PC-3 (cell line): ENCODE results near the gene SLC30A7.

Experiments used
- EZH2 ChIP-seq: fragments of 300-600 bp; sonication (generic); IDR thresholded peaks from one replicate; pipeline ENCODE4 v1.6.1; 2017; ENCODE audit warnings: antibody characterized with exemption, mild to moderate bottlenecking, low read length; ENCODE audit not compliant: unreplicated experiment
- EZH2phosphoT487 ChIP-seq: fragments of 300-600 bp; sonication (generic); IDR thresholded peaks from 2 replicates; pipeline ENCODE4 v1.6.1; 2018; ENCODE audit warnings: mild to moderate bottlenecking, antibody characterized with exemption, low read length, borderline replicate concordance
- TF ChIP-seq, protein P1 (sequence below): fragments of 300-600 bp; sonication (generic); conservative IDR thresholded peaks from 2 replicates; pipeline ENCODE4 v1.5.1; 2017; ENCODE audit warnings: antibody characterized with exemption, low read depth, mild to moderate bottlenecking, low read length

DNA sequence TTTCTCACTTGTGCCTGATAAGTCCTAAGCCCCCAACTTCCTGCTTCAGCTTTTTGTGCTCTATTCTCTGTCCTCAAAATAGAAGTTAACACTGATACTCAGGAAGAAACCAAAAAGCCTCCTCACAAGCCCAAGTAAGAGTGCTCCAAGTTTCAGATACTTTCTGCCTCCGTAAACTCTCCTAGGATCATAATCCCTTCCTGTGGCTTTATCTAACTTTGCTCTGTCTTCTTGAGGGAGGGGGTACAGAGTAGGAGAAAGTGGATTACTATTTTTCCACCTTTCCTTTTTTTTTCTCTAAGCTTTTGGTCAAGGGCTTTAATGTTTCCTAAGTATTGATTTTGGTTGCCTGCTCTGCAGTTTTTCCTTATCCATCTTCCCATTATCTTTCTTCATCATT lies 75.1 kb downstream of the SLC30A7 start:
- TF ChIP-seq, protein P1, sequence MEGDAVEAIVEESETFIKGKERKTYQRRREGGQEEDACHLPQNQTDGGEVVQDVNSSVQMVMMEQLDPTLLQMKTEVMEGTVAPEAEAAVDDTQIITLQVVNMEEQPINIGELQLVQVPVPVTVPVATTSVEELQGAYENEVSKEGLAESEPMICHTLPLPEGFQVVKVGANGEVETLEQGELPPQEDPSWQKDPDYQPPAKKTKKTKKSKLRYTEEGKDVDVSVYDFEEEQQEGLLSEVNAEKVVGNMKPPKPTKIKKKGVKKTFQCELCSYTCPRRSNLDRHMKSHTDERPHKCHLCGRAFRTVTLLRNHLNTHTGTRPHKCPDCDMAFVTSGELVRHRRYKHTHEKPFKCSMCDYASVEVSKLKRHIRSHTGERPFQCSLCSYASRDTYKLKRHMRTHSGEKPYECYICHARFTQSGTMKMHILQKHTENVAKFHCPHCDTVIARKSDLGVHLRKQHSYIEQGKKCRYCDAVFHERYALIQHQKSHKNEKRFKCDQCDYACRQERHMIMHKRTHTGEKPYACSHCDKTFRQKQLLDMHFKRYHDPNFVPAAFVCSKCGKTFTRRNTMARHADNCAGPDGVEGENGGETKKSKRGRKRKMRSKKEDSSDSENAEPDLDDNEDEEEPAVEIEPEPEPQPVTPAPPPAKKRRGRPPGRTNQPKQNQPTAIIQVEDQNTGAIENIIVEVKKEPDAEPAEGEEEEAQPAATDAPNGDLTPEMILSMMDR: no peak
- TF ChIP-seq EZH2 (no peak), EZH2phosphoT487 (no peak)
